ENCODE measurements around the gene CHST5.
"Not testable (repeated sequence)": the region's sequence is repeated elsewhere in the genome, so short reads cannot be mapped to it uniquely, and the experiment has no call there.

CHST5 gene

DNA sequence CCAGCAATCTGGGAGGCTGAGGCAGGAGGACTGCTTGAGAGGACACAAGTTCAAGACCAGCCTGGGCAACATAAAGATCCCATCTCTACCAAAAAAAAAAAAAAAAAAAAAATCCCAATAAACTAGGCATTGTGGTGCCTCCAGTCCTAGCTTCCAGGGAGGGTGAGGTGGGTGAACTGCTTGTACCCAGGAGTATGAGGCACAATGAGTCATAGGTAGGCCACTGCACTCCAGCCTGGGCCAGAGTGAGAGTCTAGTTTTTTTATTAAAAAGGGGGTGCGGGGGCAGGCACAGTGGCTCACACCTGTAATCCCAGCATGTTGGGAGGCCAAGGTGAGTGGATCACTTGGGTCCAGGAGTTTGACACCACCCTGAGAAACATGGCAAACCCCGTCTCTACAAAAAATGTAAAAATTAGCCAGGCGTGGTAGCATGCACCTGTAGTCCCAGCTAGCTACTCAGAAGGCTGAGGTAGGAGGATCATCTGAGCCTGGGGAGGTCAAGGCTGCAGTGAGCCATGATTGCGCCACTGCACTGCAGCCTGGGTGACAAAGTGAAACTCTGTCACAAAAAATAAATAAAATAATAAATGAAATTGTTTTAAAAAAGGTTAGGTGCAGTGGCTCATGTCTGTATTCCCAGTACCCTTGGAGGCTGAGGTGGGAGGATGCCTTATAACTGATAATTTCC is 32.8 kb downstream of the CHST5 start:
- DNase-seq: no peak

DNA sequence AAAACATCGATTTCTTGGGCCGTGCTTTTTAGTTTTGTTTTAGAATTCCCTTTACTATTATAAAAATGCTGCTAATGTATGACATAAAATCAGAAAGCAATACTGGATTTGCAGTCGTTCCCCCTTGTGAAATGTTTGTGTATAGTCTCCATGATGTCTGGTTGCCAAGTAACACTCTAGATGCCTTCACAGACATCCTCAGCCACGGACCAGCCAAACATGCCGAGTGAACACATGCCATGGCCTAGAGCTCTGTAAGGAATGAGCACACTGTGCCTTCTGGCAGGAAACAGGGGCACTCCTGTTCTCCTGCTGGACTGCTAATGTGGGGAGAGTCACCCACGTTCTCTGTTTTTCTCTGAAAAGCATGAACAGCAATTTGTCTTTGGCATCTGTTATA is 34.1 kb downstream of the CHST5 start:
- DNase-seq: not testable (repeated sequence)

DNA sequence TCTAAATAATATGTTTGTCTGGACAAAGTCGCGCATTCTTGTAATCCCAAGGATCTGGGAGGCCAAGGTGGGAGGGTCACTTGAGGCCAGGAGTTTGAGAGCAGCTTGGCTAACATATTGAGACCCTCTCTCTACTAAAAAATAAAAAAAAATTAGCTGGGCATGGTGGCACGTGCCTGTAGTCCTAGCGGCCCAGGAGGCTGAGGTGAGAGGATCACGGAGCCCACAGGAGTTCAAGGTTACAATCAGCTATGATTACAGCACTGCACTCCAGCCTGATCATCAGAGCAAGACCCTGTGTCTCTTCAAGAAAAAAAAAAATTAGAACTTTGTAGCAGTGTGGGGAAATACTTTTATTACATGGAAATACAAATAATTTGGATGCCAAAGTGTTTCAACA is 34.5 kb downstream of the CHST5 start:
- DNase-seq: no peak

DNA sequence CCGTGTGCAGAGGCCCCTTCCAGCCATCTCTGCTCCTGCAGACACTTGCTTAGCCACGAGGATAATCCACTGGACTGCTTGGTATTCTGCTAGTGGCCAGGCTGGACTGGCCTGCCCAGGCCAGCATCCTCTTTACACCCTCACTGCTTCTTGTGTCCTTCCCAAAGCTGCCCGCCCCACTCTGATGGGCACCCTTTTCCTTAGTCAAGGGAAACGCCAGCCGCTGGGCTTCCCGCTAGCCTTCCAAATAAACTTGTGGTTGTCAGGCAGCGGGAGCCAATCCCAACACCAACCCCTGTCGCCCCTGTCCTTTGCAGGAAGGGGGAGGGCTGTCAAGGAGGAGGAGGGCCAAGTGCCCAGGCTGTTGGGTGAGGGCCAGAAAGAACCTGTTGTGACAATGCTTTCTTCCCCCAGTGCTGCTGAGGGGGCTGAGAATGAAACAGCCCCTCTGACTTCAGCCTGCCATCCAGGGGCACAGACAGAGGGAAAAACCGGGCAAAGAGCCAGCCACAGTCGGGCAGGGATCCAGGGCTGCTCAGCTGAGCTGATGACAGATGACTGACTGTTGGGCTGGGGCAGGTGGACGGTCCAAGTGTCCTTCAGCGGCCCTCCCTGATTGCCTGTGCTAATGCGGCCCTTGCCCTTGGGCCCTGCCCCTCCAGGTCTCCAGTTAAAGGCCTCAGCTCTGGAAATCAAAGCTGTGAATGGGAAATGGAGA is 37.1 kb downstream of the CHST5 start:
- not testable (repeated sequence) for DNase-seq

DNA sequence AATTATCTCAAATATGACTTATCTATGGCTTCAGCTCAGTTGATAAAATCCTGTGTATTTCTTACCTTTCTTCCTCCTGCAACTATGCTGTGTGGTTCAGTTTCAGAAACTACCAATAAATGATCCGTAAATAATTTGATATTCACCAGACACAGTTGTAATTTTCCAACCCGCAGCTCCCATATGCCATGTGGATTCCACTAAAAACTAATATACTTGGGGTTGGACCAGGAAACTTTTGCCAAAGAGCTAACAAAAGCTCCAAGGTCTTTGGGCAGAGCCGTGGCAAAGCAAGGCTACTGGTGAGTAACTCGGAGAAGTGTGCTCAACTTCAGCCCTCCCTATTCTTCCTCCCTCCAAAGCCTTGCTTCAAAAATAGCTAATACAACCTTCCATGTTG is 38.4 kb downstream of the CHST5 start:
- no peak for DNase-seq

DNA sequence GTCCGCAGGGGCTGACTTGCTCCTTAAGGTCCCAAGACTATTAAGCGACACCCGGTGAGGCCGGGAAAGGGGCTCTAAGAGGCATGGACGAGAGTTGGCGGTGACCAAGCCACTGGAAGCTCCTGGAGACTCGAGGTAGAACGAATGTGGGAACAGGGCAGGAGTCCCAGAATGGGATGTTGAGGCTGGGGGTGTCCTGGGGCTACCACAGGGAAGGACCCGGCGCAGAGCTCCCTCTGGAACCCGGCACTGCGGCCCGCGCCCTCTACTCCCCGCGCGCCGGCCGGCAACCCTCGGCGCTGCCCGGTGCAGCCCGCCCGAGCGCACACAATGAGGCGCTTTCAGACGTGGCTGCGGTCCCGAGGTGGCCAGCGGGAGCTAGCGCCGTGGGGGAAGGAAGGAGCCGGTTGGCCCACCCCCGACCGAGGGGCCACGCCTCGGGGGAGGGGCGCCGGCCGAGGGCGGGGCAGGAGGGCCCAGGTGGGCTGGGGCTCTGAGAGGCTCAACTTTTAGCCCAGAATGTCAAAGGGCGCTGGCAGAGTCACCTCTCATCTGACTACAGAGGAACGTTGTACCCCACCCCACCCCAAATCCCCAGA is 40.7 kb downstream of the CHST5 start, which contains the start of gene CHST6:
Gene CHST6, minus strand, starts transcription at position 366 of the 599 bp plus-strand sequence. CDS start 15,613 bp downstream, outside the sequence.
- peak; percentile 11 to 15 for DNase-seq

DNA sequence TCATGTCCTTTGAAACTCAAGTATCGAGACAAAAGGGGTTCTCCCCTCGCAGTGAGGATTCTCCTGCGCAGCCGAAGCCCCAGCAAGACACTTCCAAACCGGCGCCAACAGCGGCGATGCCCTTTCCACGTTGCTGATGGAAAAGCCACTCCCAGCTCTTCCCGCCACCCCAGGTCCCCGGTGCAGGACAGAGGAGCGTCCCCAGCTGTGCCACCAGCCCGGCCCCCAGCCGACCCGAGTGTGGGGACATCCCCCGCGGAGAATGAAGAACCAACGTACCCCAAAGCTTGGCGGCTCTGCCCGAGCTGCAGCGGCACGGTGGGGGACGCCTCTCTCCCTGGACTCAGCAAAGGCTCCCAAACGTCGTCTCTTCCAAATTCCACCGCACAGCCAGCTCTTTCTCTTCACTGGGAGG is 41.2 kb downstream of the CHST5 start:
- no peak for DNase-seq

DNA sequence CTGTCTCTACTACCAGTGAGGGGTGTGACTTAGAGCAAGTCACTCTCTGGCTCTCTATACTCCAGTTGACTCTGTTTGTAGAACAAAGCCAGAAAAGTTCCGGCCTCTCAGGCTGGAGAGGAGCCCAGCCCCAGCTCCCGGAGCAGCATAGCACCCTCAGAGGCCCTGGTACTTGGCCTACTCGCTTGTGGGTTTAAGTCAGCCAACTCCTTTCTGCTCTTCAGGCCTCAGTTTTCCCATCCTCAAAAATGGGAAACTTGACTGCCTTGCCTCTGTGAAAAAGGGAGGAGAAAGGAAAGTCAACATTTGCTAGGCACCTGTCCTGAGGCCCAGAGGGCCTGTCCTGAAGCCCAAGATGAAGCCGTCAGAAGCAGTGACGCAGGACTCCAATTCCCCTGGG is 41.7 kb downstream of the CHST5 start:
- DNase-seq: no peak

DNA sequence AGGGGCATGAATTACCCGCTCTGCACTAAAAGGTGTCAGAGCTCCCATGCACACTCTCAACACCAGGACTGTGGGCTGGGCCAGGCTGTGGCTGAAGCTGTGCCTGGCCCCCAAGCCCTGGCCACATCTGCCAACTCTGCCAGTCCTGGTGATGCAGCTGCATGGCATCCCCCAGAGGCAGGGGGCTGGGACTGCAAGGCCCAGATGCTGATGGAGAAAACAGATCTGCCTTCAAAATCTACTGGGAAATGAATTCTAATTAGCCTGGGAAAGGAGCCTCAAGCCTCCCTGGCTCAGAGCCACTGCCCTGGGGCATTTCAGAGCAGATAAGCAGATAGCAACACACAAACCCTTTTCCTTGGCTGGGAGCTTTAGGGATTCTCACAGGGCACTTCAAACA is 44.0 kb downstream of the CHST5 start:
- DNase-seq: no peak

DNA sequence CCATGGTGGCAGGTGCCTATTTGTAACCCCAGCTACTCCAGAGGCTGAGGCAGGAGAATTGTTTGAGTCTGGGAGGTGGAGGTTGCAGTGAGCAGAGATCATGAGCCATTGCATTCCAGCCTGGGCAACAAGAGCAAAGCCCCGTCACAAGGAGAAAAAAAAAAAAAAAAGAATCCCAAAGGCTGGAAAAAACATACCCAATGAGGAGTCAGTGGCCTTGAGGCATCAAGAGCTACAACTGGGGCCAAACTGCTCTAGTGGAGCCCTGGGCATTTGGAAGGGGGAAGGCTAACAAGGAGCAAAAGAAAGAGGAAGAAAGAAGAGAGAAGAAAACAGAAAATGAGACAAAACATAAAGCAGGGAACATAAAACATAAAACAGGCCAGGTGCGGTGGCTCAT is 47.6 kb downstream of the CHST5 start:
- DNase-seq: no peak

DNA sequence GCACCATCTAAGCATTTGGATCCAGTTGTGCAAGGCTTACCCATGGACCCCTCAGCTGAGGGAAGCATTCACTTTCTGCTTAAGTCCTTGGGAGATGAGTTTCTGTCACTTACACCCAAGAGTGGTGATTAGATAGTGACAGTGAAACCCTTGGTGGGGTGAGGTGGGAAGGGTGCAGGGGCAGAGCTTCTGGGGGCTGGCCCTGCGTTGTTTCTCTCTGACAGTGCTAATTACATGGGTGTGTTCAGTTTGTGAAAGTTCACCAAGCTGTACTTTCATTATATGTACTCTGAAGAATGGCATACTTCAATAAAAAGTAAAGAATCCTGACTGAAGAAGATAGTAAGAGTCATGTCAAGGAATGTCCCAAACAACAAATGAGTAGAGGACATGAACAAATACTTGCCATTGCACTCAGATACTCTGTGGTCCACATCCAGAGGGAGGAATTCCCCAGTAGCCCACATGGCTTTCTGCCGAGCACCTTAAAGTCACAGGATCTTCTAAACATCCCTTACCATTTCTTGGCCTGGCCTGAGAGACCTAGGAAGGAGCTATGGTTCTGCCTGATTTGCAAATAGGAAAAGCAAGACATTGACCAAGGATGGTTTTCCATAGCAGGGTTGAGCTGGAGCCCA is 49.1 kb downstream of the CHST5 start:
- no peak for DNase-seq

DNA sequence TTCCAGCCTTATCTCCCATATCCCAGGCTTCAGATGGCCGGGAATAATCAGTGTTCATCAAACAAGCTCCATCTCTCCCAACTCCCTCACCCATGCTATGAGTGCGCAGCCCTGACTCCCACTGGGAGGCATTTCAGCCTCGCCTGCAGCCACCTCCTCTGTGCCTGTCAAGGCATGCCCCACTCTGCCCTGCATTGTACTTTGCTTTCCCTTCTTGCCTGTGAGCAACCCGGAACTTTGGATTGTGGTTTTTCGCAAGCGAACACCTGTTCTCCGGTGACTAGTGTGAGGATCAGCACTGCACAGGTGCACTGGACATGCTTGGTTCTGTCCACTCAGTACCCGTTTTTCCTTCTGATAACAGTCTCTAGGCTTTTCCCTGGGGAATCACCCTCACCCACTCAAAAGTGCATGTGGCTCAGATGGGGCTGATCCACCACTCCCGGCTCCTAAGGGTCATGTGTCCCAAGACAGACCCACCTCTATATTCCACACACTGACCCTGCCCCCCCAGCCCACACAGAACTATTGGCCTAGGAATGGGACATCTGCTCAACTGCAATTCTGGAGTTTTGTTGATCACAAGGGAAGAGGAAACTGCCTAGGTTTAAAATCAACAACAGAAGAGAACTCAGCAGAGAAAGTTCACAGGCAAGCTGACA is 49.8 kb downstream of the CHST5 start:
- no peak for DNase-seq

DNA sequence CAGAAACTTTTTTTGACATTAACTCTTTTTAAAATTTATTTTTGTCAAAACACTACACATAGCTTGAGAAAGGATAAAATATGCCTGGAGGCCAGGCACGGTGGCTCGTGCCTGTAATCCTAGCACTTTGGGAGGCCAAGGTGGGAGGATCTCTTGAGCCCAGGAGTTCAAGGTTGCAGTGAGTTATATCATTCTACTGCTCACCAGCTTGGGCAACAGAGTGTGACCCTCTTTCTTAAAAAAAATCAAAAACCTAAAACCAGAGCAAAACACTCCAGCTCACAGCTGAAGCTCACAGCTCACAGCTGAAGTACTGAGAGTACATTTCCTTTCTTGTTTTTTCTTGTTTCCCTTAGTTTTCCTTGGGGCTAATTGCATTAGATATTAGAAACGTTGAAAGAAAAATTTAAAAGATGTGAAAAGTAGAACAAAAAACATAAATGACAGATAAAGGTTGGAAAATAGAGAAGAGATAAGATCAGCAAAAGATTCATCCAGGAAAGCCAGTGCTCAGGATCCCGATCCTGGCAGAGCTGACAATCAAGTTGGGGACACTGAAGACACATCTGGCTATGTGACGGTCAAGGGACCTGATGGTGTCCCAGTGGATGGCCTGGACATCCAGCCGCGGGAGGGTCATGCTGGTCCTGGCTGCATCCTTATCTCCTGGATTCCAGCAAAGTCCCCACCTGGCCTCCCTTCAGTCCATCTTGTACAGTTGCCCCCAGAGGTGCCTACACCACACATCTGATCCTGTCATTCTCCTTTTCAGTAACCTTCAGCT is 50.5 kb downstream of the CHST5 start:
- no peak for DNase-seq

DNA sequence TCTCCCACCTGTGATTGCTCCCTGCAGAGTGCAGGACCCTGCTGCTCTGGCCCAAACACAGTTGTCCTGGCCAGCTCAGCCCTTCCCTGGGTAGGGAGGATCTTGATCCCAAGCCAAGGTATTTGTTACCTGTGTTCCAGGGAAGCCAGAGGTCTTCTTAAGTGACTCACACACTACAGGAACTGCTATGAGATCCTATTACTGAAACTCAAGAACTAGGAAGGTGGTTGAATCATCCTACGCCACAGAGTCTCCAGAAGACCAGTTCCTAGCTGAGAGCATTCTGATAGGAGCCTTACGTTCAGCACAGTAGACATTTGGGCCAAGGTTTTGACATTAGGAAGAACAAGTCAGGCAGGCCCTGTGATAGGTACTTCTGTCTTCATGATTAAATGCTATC is 52.7 kb downstream of the CHST5 start:
- no peak for DNase-seq

DNA sequence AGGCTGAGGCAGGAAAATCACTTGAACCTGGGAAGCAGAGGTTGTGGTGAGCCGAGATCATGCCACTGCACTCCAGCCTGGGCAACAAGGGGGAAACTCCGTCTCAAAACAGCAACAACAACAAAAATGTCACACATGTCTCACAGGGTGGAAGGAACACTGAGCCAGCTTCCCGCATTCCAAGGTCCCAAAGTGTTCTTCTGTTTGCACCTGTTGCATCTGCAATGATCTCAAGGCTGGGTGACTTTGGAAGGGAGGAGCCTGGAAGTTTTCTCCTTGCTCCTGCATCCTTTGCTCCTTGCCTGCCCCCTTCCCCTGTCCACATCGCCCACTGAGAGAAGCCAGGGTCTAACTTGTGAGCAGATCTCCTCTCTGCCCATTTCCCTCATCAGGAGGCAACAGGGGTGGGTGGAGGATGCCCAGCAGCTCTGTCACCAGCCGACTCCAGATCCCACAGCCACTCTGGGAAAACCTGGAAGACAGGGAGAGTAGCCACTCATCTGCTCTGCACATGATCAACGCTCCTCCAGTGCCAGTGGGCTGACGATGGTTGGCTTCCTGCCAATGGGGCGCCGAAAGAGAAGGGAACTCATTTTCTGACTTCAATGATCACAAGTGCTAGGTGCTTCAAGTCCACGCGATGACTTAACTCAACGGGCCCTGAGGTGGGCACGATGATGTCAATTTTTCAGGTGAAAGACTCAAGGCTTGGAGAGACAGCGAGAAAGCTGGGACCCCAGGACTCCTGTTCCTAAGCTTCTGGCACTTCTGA is 53.3 kb downstream of the CHST5 start:
- DNase-seq: no peak

DNA sequence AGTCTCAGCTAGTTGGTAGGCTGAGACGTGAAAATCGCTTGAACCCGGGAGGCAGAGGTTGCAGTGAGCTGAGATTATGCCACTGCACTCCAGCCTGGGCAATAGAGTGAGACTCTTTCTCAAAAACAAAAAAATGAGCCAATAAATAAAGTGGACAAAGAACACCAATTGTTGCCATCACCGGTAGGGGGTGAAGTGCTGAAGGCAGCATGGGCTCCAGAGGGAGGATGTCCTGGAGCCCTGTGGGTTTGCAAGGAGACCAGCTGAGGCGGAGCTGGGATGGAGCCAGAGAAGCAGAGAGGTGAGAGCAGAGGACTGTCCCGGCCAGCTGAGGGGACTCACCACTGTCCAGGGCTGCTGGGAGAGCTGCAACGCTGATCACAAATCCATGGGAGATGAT is 54.4 kb downstream of the CHST5 start:
- no peak for DNase-seq

DNA sequence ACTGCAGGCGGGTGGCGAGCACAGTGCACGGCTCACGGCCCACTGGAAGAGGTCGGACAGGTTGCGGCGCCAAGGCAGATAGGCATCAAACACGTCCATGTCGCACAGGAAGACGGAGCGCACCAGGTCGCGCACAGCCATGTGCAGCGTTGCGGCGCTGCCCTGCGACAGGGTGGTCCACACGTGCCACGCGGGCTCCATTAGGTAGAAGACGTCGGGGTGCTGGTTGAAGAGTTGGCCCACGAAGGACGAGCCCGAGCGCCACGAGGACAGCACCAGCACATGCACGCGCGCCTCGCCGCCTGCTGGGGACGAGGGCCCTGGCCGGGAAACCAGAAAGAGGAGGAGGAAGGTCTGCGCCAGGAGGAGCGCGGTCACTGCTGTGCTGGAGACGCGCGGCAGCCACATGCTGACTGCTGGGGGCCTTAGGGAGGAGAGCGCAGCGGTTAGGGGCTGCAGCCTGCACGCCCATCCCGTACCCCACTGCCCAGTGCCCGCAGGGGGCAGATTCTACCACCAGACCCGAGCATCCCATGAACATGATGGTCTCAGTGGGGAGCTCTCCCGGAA is 56.4 kb downstream of the CHST5 start:
- no peak for DNase-seq

Measured in CD4-positive, alpha-beta T cell treated with Interferon alpha-2 for 1 hour (primary cell).